Measurements from ENCODE around the gene C3orf22.

GRCh38 chr3:126549861-126550487, 8.8 kb downstream of the C3orf22 start:
- TF ChIP-seq CTCF (conservative IDR thresholded peaks at IDR 0.05 in 1 of 2, IDR thresholded peaks at IDR 0.05 in 1 of 2; ENCODE audit: low read depth in 1 of 2, low read length in 2 of 2) (no peak), EZH2 (IDR thresholded peaks at IDR 0.05; ENCODE audit: low read length, missing control alignments) (no peak)
